NK-92 treated with Interleukin-12 subunit alpha and Interleukin-12 subunit beta, amount 100 ng/mL, for 24 hours (cell line): ENCODE measurements around the gene UMPS.

Source experiments
- DNase-seq: peaks from one replicate; lab custom pipeline; 2025; lab: John Stamatoyannopoulos, UW

UMPS gene

GRCh38 chr3:124763644-124764358 is 33.5 kb downstream of the UMPS start:
- DNase-seq = no peak

- no peak for DNase-seq
Observed at GRCh38 chr3:124764746-124765145, 34.5 kb downstream of the UMPS start.

GRCh38 chr3:124765197-124765840 is 35.1 kb downstream of the UMPS start:
- no peak for DNase-seq

- DNase-seq = no peak
Observed at GRCh38 chr3:124766113-124767095, 36.2 kb downstream of the UMPS start.

GRCh38 chr3:124767264-124767663 is 37.0 kb downstream of the UMPS start:
- no peak for DNase-seq

GRCh38 chr3:124767691-124768090 is 37.4 kb downstream of the UMPS start:
- no peak for DNase-seq

- no peak for DNase-seq
Observed at GRCh38 chr3:124768812-124769211, 38.6 kb downstream of the UMPS start.

- no peak for DNase-seq
Observed at GRCh38 chr3:124769462-124769861, 39.2 kb downstream of the UMPS start.

- peak; percentile 24 for DNase-seq
Observed at GRCh38 chr3:124770336-124771082, 40.3 kb downstream of the UMPS start.

GRCh38 chr3:124771083-124771445 is 40.8 kb downstream of the UMPS start:
- no peak for DNase-seq

GRCh38 chr3:124772081-124772831 is 42.0 kb downstream of the UMPS start:
- DNase-seq = no peak

- DNase-seq = no peak
Observed at GRCh38 chr3:124773351-124774326, 43.4 kb downstream of the UMPS start.

GRCh38 chr3:124774327-124774718 is 44.1 kb downstream of the UMPS start:
- no peak for DNase-seq

- DNase-seq = no peak
Observed at GRCh38 chr3:124774841-124775402, 44.7 kb downstream of the UMPS start.

GRCh38 chr3:124775877-124776276 is 45.6 kb downstream of the UMPS start:
- DNase-seq = no peak

- DNase-seq = no peak
Observed at GRCh38 chr3:124776856-124777255, 46.6 kb downstream of the UMPS start.

GRCh38 chr3:124777762-124778470 is 47.7 kb downstream of the UMPS start:
- DNase-seq = no peak

GRCh38 chr3:124779116-124779515 is 48.9 kb downstream of the UMPS start:
- no peak for DNase-seq

GRCh38 chr3:124779751-124780191 is 49.5 kb downstream of the UMPS start:
- DNase-seq = no peak
